Fibroblast of lung (primary cell): ENCODE measurements around the gene BRD2.

Experiments
- EZH2 ChIP-seq: IDR thresholded peaks from 2 replicates; pipeline ENCODE4 v1.5.1; 2012; ENCODE audit warnings: low read length, control low read depth, mild to moderate bottlenecking; ENCODE audit errors: missing control alignments
- TF ChIP-seq, protein P1 (sequence below), 2 donors: IDR thresholded peaks in 1 of 2; conservative IDR thresholded peaks in 1 of 2; 1 replicate in 1 of 2; 2 replicates in 1 of 2; pipeline ENCODE4 v1.5.1; 2011 to 2012; ENCODE audit warnings: low read length in 2 of 2, control low read depth in 1 of 2, inconsistent platforms in 1 of 2, low read depth in 1 of 2, mild to moderate bottlenecking in 1 of 2

DNA sequence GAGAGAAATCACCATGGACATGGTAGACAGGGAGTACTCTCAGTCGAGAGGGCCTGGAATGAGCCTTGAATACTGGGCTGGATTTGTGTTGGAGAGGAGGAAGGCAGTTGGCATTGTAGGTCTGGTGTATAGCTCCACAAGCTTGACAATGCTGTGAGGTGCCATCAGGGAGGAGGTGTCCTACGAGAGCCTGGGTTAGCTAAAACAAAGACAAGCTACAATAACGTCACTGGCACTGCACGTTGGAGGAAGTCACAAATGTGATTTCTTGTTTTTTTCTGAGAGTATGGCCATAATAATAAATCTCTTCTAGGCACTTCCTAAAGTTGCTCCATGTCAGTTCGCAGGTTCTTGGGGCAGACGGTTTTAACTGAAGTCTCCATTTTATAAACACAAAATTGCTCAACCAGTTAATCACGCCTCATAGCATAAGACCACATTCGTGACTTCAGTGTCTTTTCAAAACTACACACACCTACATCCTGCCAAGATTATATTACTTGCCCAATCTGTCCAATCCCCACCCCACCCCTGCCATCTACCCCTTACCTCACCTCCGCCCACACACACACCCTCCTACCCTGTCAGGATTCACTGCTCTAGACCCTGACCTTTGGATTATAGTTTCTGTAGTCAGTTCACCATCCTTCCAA, 23.2 kb upstream of the BRD2 start:
- TF ChIP-seq, protein P1, sequence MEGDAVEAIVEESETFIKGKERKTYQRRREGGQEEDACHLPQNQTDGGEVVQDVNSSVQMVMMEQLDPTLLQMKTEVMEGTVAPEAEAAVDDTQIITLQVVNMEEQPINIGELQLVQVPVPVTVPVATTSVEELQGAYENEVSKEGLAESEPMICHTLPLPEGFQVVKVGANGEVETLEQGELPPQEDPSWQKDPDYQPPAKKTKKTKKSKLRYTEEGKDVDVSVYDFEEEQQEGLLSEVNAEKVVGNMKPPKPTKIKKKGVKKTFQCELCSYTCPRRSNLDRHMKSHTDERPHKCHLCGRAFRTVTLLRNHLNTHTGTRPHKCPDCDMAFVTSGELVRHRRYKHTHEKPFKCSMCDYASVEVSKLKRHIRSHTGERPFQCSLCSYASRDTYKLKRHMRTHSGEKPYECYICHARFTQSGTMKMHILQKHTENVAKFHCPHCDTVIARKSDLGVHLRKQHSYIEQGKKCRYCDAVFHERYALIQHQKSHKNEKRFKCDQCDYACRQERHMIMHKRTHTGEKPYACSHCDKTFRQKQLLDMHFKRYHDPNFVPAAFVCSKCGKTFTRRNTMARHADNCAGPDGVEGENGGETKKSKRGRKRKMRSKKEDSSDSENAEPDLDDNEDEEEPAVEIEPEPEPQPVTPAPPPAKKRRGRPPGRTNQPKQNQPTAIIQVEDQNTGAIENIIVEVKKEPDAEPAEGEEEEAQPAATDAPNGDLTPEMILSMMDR (conservative IDR thresholded peaks at IDR 0.05 in 1 of 2, IDR thresholded peaks at IDR 0.05 in 1 of 2; ENCODE audit: low read depth in 1 of 2, low read length in 2 of 2): no peak
- no peak for TF ChIP-seq EZH2
